GM23248 (cell line): Measurements from ENCODE around the gene GLOD4. TPM values are rescaled to one million over a fixed set of nuclear protein-coding genes. Genes with fewer than 3 reads are reported as not detected.
"Not testable (repeated sequence)": the region's sequence is repeated elsewhere in the genome, so short reads cannot be mapped to it uniquely, and the experiment has no call there.

Experiments used
- DNase-seq: peaks from one replicate; pipeline ENCODE4 v3.0.0-alpha.2; 2015
- H2AFZ ChIP-seq: fragments of 200-600 bp; sonication (generic); 2 replicates; pipeline ENCODE4 v1.6.1; 2016; ENCODE audit warnings: antibody characterized with exemption
- H3F3A ChIP-seq: fragments of 200-600 bp; sonication (generic); 2 replicates; pipeline ENCODE4 v1.6.1; 2016; ENCODE audit warnings: mild to moderate bottlenecking, antibody characterized with exemption, mixed run types; ENCODE audit not compliant: insufficient read depth
- H3K27ac ChIP-seq: fragments of 200-600 bp; sonication (generic); 2 replicates; pipeline ENCODE4 v1.5.1; 2016; ENCODE audit warnings: mild to moderate bottlenecking
- H3K27me3 ChIP-seq: fragments of 200-600 bp; sonication (generic); replicated peaks from 2 replicates; pipeline ENCODE4 v1.6.1; 2016; ENCODE audit warnings: mild to moderate bottlenecking; ENCODE audit not compliant: insufficient read depth
- H3K36me3 ChIP-seq: fragments of 200-600 bp; sonication (generic); 2 replicates; pipeline ENCODE4 v1.6.1; 2016; ENCODE audit warnings: low read depth, mild to moderate bottlenecking
- H3K4me1 ChIP-seq: fragments of 200-600 bp; sonication (generic); 2 replicates; pipeline ENCODE4 v1.6.1; 2016; ENCODE audit warnings: mild to moderate bottlenecking; ENCODE audit not compliant: insufficient read depth
- H3K4me2 ChIP-seq: fragments of 200-600 bp; sonication (generic); one replicate; pipeline ENCODE4 v1.6.1; 2016; ENCODE audit warnings: mild to moderate bottlenecking; ENCODE audit not compliant: unreplicated experiment
- H3K4me3 ChIP-seq: fragments of 200-600 bp; sonication (generic); 2 replicates; pipeline ENCODE4 v1.5.1; 2016; ENCODE audit warnings: mild to moderate bottlenecking
- H3K79me2 ChIP-seq: fragments of 200-600 bp; sonication (generic); 2 replicates; pipeline ENCODE4 v1.6.1; 2016; ENCODE audit warnings: mild to moderate bottlenecking; ENCODE audit not compliant: insufficient read depth
- H3K9ac ChIP-seq: fragments of 200-600 bp; sonication (generic); 2 replicates; pipeline ENCODE4 v1.6.1; 2016; ENCODE audit warnings: mild to moderate bottlenecking
- H3K9me2 ChIP-seq: fragments of 200-600 bp; sonication (generic); 2 replicates; pipeline ENCODE4 v1.6.1; 2016; ENCODE audit warnings: mixed run types, mild to moderate bottlenecking, moderate library complexity; ENCODE audit not compliant: insufficient read depth
- H3K9me3 ChIP-seq: fragments of 200-600 bp; sonication (generic); one replicate; pipeline ENCODE4 v1.6.1; 2017; ENCODE audit warnings: low read depth
- H4K20me1 ChIP-seq: fragments of 200-600 bp; sonication (generic); 2 replicates; pipeline ENCODE4 v1.6.0; 2016; ENCODE audit not compliant: insufficient read depth
- EZH2 ChIP-seq: fragments of 200-600 bp; sonication (generic); IDR thresholded peaks from 2 replicates; pipeline ENCODE4 v1.6.1; 2018; ENCODE audit warnings: antibody characterized with exemption, mild to moderate bottlenecking; ENCODE audit not compliant: insufficient read depth, poor library complexity, severe bottlenecking
- EZH2phosphoT487 ChIP-seq: fragments of 200-600 bp; sonication (generic); IDR thresholded peaks from 2 replicates; pipeline ENCODE4 v1.6.1; 2018; ENCODE audit warnings: antibody characterized with exemption, moderate library complexity, mild to moderate bottlenecking, low read depth; ENCODE audit not compliant: insufficient read depth
- WGBS, 2 experiments: methylation state at CpG; one replicate each; pipeline ENCODE4 v1.1.6; 2015 to 2017; ENCODE audit warnings: low lambda C conversion rate in 2 of 2, low coverage in 1 of 2; ENCODE audit errors: missing lambda C conversion rate in 2 of 2; 5-methylcytosine and 5-hydroxymethylcytosine counted together
- in situ Hi-C: fragments of 300-500 bp; cut with MboI; formaldehyde crosslinking; loops from 2 replicates; pipeline ENCODE4 v1.15.0; 2020
- polyA plus RNA-seq: library from polyadenylated mRNA; unstranded; fragments of >200 nt; fragmentation: Nextera tagmentation; extraction: Ambion mirVana; gene quantifications from 2 replicates; pipeline ENCODE4 v1.2.1, GENCODE V29; 2016
- total RNA-seq: library from RNA; depleted of rRNA; stranded (reverse); fragments of >200 nt; shearing (Covaris generic); gene quantifications from 2 replicates; pipeline ENCODE4 v1.2.3, GENCODE V29; 2014

GLOD4 gene
- total and polyA plus RNA-seq, 2 experiments from 2014 or later: 67.7 to 76.3 TPM

GRCh38 chr17:773016-773415 lies 9.1 kb downstream of the GLOD4 start:
- Histone ChIP-seq H3K79me2 (peaks cover 5% of the 10 kb centered on the region; the same call in 1 of the 2 replicates), H3K9me3 (no peaks in the 10 kb centered on the region), H4K20me1 (no peaks in the 10 kb centered on the region), H3K27me3 (no peaks in the 10 kb centered on the region), H3K4me2 (no peak overlapping the region), H3K27ac (no peak overlapping the region), H3K9me2 (no peaks in the 10 kb centered on the region), H2AFZ (no peak overlapping the region), H3K4me3 (no peak overlapping the region), H3K4me1 (no peaks in the 10 kb centered on the region), H3F3A (no peaks in the 10 kb centered on the region), H3K36me3 (peaks cover 47% of the 10 kb centered on the region), H3K9ac (no peak overlapping the region)
- 98% methylated on average over 5 of the region's 5 CpGs for WGBS, 2 experiments
- TF ChIP-seq EZH2 (no peak), EZH2phosphoT487 (no peak)
- in situ Hi-C loops: no loop called here
- no peak for DNase-seq

- Histone ChIP-seq H3K4me1 (no peaks in the 10 kb centered on the region), H3K27ac (no peak overlapping the region), H3K9me3 (no peaks in the 10 kb centered on the region), H3K9ac (no peak overlapping the region), H3K4me3 (no peak overlapping the region), H3K36me3 (peaks cover 40% of the 10 kb centered on the region), H3K27me3 (no peaks in the 10 kb centered on the region), H4K20me1 (no peaks in the 10 kb centered on the region), H3K4me2 (no peak overlapping the region), H3K79me2 (no peaks in the 10 kb centered on the region), H3F3A (no peaks in the 10 kb centered on the region), H3K9me2 (no peaks in the 10 kb centered on the region), H2AFZ (no peak overlapping the region)
- DNase-seq: no peak
- TF ChIP-seq EZH2 (no peak), EZH2phosphoT487 (no peak)
- WGBS, 2 experiments: 71 to 73% methylated on average over 3 of the region's 3 CpGs
- in situ Hi-C loops: no loop called here
Measured at GRCh38 chr17:767076-767475, 15.0 kb downstream of the GLOD4 start.

DNA sequence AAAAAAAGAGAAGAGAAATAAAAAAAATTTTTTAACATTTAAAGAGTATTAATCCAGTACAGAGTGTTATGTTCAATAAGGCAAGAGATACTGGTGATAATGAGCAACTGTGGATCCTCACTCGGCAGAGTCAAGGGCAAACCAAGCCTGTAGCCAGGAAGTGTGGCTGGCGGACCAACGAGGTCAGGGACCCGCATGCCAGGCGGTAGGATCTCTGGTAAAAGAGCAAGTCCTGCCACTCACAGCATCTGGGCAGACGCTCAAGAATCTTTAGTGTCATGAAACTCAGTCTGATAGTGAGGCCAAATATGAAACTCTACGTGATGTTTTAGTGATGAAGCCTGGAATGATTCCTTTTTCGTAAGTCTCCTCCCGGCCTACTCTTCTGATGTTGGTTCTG lies 21.7 kb downstream of the GLOD4 start:
- Histone ChIP-seq H3K4me3 (no peak overlapping the region), H3K79me2 (no peaks in the 10 kb centered on the region), H3K4me2 (no peak overlapping the region), H3K9me3 (no peaks in the 10 kb centered on the region), H3K9ac (no peak overlapping the region), H3K4me1 (no peaks in the 10 kb centered on the region), H3F3A (no peaks in the 10 kb centered on the region), H3K36me3 (peaks cover 26% of the 10 kb centered on the region; the same call in 1 of the 2 replicates), H3K27ac (no peak overlapping the region), H2AFZ (no peak overlapping the region), H4K20me1 (no peaks in the 10 kb centered on the region), H3K27me3 (no peaks in the 10 kb centered on the region), H3K9me2 (no peaks in the 10 kb centered on the region)
- no peak for DNase-seq
- no peak for TF ChIP-seq EZH2
- TF ChIP-seq EZH2phosphoT487: no peak
- in situ Hi-C loops: no loop called here
- WGBS, 2 experiments: 90 to 94% methylated on average over 9 of the region's 9 CpGs

- no peaks in the 10 kb centered on the region for H3K4me1 ChIP-seq
- no peak overlapping the region for H3K27ac ChIP-seq
- 95 to 99% methylated on average over 5 of the region's 5 CpGs for WGBS, 2 experiments
- no peaks in the 10 kb centered on the region for H3K79me2 ChIP-seq
- H3K9ac ChIP-seq: no peak overlapping the region
- in situ Hi-C loops: no loop called here
- no peaks in the 10 kb centered on the region for H4K20me1 ChIP-seq
- H3K27me3 ChIP-seq: no peaks in the 10 kb centered on the region
- H3K4me2 ChIP-seq: no peak overlapping the region
- no peaks in the 10 kb centered on the region for H3K9me2 ChIP-seq
- H3F3A ChIP-seq: peaks cover 1% of the 10 kb centered on the region; the same call in 1 of the 2 replicates
- peaks cover 26% of the 10 kb centered on the region; the same call in 1 of the 2 replicates for H3K36me3 ChIP-seq
- TF ChIP-seq EZH2phosphoT487 (no peak), EZH2 (no peak)
- H2AFZ ChIP-seq: no peak overlapping the region
- no peak for DNase-seq
- H3K9me3 ChIP-seq: no peaks in the 10 kb centered on the region
- no peak overlapping the region for H3K4me3 ChIP-seq
Measured at GRCh38 chr17:759964-760363, 22.1 kb downstream of the GLOD4 start.

GRCh38 chr17:756010-756567 lies 26.0 kb downstream of the GLOD4 start:
- WGBS, 2 experiments: 81 to 83% methylated on average over 15 of the region's 15 CpGs
- H3K4me3 ChIP-seq, in situ Hi-C loops: not testable (repeated sequence)

GRCh38 chr17:755319-755961 lies 26.6 kb downstream of the GLOD4 start:
- H2AFZ ChIP-seq, H3K9ac ChIP-seq, H3K27me3 ChIP-seq, H3K4me2 ChIP-seq, H4K20me1 ChIP-seq, H3K9me2 ChIP-seq, H3K9me3 ChIP-seq, H3K4me3 ChIP-seq, H3K27ac ChIP-seq, H3K4me1 ChIP-seq, DNase-seq, in situ Hi-C loops: not testable (repeated sequence)
- Histone ChIP-seq H3K79me2 (peaks cover 14% of the 10 kb centered on the region), H3K36me3 (peaks cover 16% of the 10 kb centered on the region; the same call in 1 of the 2 replicates), H3F3A (peaks cover 15% of the 10 kb centered on the region)
- 98% methylated on average over 9 of the region's 9 CpGs for WGBS, 2 experiments

More at GRCh38 chr17:756010-756567, 26.0 kb downstream of the GLOD4 start:
- DNase-seq, H3K4me1 ChIP-seq, H3K9ac ChIP-seq, H3K9me2 ChIP-seq, H3K79me2 ChIP-seq, H3K4me2 ChIP-seq, H3K27me3 ChIP-seq, H2AFZ ChIP-seq, H3K27ac ChIP-seq, H3K9me3 ChIP-seq, H4K20me1 ChIP-seq: not testable (repeated sequence)
- Histone ChIP-seq H3F3A (peaks cover 15% of the 10 kb centered on the region), H3K36me3 (peaks cover 16% of the 10 kb centered on the region; the same call in 1 of the 2 replicates)
